ENCODE measurements around the gene DPEP2NB.

Gene DPEP2NB

GRCh38 chr16:68040506-68041288 lies 25.0 kb upstream of the DPEP2NB start (continued):
- TF ChIP-seq PRDM10 (tag by site-specific recombination; IDR thresholded peaks at IDR 0.05) (peak; percentile 78), ZNF335 (tag by site-specific recombination; conservative IDR thresholded peaks at IDR 0.05) (peak; percentile 67), ZNF174 (tag by site-specific recombination; IDR thresholded peaks at IDR 0.05) (no peak), ZNF654 (tag by site-specific recombination; IDR thresholded peaks at IDR 0.05; ENCODE audit: low read depth) (peak; percentile 86), ZNF121 (tag by site-specific recombination; IDR thresholded peaks at IDR 0.05) (no peak), ZNF280C (tag by site-specific recombination; IDR thresholded peaks at IDR 0.05) (no peak)

GRCh38 chr16:68037841-68038597 lies 22.3 kb upstream of the DPEP2NB start:
- ChIA-PET CTCF (interaction anchor here (0.5 to 1.7 kb wide), 4 partner anchors 15 to 176 kb away, joined by 3 to 6 read pairs (median 4); no protein-coding TSS in a partner anchor), POLR2A (interaction anchor here (0.7 kb wide), 2 partner anchors 31 to 146 kb away, joined by 3 read pairs; no protein-coding TSS in a partner anchor)
- Histone ChIP-seq H3K9me3 (ENCODE audit: control insufficient read depth, insufficient read depth, low read depth, low read length) (no peaks in the 10 kb centered on the region), H3K27ac (ENCODE audit: extremely low read depth, low read depth, low read length) (no peak overlapping the region), H3K4me3 (ENCODE audit: low read depth, low read length) (no peak overlapping the region), H3K4me1 (ENCODE audit: control insufficient read depth, insufficient read depth, low read length) (peaks cover 5% of the 10 kb centered on the region; the same call in 1 of the 2 replicates), H3K36me3 (ENCODE audit: control insufficient read depth in 2 of 2, insufficient read depth in 1 of 2, low read length in 2 of 2) (peaks cover 8 to 32% of the 10 kb centered on the region in 2 experiments; a peak in 2 of 3 replicates)
- TF ChIP-seq ZNF747 (tag by site-specific recombination; IDR thresholded peaks at IDR 0.05) (no peak), ZBTB21 (tag by site-specific recombination; IDR thresholded peaks at IDR 0.05) (no peak), REPIN1 (tag by site-specific recombination; IDR thresholded peaks at IDR 0.05; ENCODE audit: low read depth) (no peak), ZNF785 (tag by site-specific recombination; IDR thresholded peaks at IDR 0.05) (no peak), ZSCAN23 (tag by site-specific recombination; IDR thresholded peaks at IDR 0.05) (no peak)

- Histone ChIP-seq H3K4me1 (ENCODE audit: control insufficient read depth, insufficient read depth, low read length) (peaks cover 5% of the 10 kb centered on the region; the same call in 1 of the 2 replicates), H3K36me3 (ENCODE audit: control insufficient read depth in 2 of 2, insufficient read depth in 1 of 2, low read length in 2 of 2) (peaks cover 18 to 23% of the 10 kb centered on the region in 2 experiments; a peak in 2 of 3 replicates), H3K27ac (ENCODE audit: extremely low read depth, low read depth, low read length) (no peak overlapping the region), H3K4me3 (ENCODE audit: low read depth, low read length) (no peak overlapping the region), H3K9me3 (ENCODE audit: control insufficient read depth, insufficient read depth, low read depth, low read length) (no peaks in the 10 kb centered on the region)
- POLR2A ChIA-PET = no interaction called here
- CTCF ChIA-PET = interaction anchor here (0.7 to 2.0 kb wide), 5 partner anchors 12 to 515 kb away, joined by 3 to 5 read pairs (median 4); partner anchors contain the start of genes DDX28 and DUS2
- TF ChIP-seq ZBTB20 (tag by site-specific recombination; IDR thresholded peaks at IDR 0.05) (peak; percentile 12; the same call in 1 of the 2 replicates), ZNF692 (tag by site-specific recombination; IDR thresholded peaks at IDR 0.05) (peak; percentile 42; the same call in 1 of the 2 replicates), ZNF335 (tag by site-specific recombination; conservative IDR thresholded peaks at IDR 0.05) (peak; percentile 81), ZNF664 (tag by site-specific recombination; IDR thresholded peaks at IDR 0.05) (peak; percentile 41; the same call in 1 of the 2 replicates), SP3 (tag by site-specific recombination; IDR thresholded peaks at IDR 0.05) (no peak), ZBTB11 (tag by site-specific recombination; conservative IDR thresholded peaks at IDR 0.05; ENCODE audit: low read depth) (no peak), BCL11A (tag by site-specific recombination; IDR thresholded peaks at IDR 0.05; ENCODE audit: low read depth) (peak; percentile 55; the same call in 1 of the 2 replicates)
Observed at GRCh38 chr16:68035227-68035626, 19.5 kb upstream of the DPEP2NB start.

All from HEK293 (cell line).